Activated T-helper 1 cell treated with anti-CD3 and anti-CD28 coated beads, Interleukin-12 subunit alpha, Interleukin-12 subunit beta, Interleukin-2, Interleukin-4 antibody, amounts not matched to agents 30 ng/mL and 10 ng/mL and 1 ng/mL, durations not matched to agents 14 hours and 24 hours and 36 hours (primary cell): ENCODE measurements around the gene PPP6R2. TPM values are rescaled to one million over a fixed set of nuclear protein-coding genes. Genes with fewer than 3 reads are reported as not detected.
"Not testable (repeated sequence)": the region's sequence is repeated elsewhere in the genome, so short reads cannot be mapped to it uniquely, and the experiment has no call there.

ENCODE experiments used
- DNase-seq: peaks from one replicate; pipeline ENCODE4 v3.0.0; 2021; ENCODE audit warnings: low spot score
- H3K27ac Mint-ChIP-seq: one replicate; pipeline ENCODE4 v1.8.0; 2021; ENCODE audit warnings: mild to moderate bottlenecking, mixed read lengths
- H3K27me3 Mint-ChIP-seq: one replicate; pipeline ENCODE4 v1.8.0; 2022; ENCODE audit warnings: mild to moderate bottlenecking, moderate library complexity, mixed read lengths; ENCODE audit not compliant: insufficient read depth
- H3K36me3 Mint-ChIP-seq: one replicate; pipeline ENCODE4 v1.8.0; 2021; ENCODE audit warnings: low read depth, mixed read lengths
- H3K4me1 Mint-ChIP-seq: one replicate; pipeline ENCODE4 v1.8.0; 2021; ENCODE audit warnings: low read depth, mixed read lengths
- H3K4me3 Mint-ChIP-seq: one replicate; pipeline ENCODE4 v1.8.0; 2021; ENCODE audit warnings: mild to moderate bottlenecking, moderate library complexity, mixed read lengths
- H3K9me3 Mint-ChIP-seq: one replicate; pipeline ENCODE4 v1.8.0; 2021; ENCODE audit warnings: mixed read lengths
- intact Hi-C: fragments of 100-400 bp; cut with micrococcal nuclease; formaldehyde crosslinking; loops from one replicate; pipeline ENCODE4 v1.15.1; 2024
- total RNA-seq: library from RNA; stranded (reverse); gene quantifications from 2 replicates; pipeline ENCODE4 v1.2.3, GENCODE V29; 2022

The PPP6R2 gene
- total RNA-seq, 1 donor from 2014 or later: 46.0 TPM

- H3K36me3 Mint-ChIP-seq: peaks cover 17% of the 10 kb centered on the region
- intact Hi-C loops, H3K4me3 Mint-ChIP-seq, H3K4me1 Mint-ChIP-seq, H3K27me3 Mint-ChIP-seq, H3K9me3 Mint-ChIP-seq, DNase-seq, H3K27ac Mint-ChIP-seq: not testable (repeated sequence)
Measured at GRCh38 chr22:50408954-50409353, 65.8 kb downstream of the PPP6R2 start.

DNA sequence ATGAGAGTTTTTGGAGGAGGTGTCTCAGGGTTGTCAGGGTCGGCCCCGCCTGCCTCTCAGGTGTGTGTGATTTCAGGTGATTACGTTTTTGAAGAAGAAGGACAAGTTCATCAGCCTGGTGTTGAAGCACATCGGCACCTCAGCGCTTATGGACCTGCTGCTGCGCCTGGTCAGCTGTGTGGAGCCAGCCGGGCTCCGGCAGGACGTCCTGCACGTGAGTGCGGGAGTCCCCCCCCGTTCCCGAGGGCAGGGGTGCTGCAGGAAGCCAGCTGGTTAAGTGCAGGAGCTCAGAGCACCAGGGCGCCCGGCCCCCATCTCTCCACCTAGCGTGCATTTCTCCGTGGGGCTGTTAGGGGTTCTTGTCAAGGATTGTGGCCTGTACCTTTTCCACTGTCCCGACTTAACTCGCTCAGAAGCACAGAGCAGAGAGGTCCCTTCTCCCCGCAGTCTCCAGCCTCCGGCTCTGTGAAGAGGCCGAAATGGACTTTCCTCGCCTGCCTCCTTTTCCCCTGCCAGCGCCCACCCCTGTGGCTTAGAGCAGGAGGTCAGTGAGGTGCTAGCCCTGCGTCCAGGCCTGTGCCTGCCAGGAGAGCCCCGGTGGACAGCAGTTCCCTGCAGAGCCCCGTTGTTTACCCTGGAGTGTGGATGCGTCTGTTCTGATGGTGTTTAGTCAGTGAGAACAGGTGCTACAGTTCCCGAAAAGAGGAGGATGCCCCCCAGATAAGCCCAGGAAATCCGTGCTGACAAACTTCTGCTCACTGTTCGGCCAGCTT is 71.5 kb downstream of the PPP6R2 start:
- intact Hi-C loops: no loop called here
- no peak for DNase-seq
- Mint-ChIP-seq H3K4me3 (no peak overlapping the region), H3K4me1 (no peaks in the 10 kb centered on the region), H3K9me3 (no peaks in the 10 kb centered on the region), H3K36me3 (peaks cover 14% of the 10 kb centered on the region), H3K27ac (no peak overlapping the region), H3K27me3 (no peaks in the 10 kb centered on the region)

DNA sequence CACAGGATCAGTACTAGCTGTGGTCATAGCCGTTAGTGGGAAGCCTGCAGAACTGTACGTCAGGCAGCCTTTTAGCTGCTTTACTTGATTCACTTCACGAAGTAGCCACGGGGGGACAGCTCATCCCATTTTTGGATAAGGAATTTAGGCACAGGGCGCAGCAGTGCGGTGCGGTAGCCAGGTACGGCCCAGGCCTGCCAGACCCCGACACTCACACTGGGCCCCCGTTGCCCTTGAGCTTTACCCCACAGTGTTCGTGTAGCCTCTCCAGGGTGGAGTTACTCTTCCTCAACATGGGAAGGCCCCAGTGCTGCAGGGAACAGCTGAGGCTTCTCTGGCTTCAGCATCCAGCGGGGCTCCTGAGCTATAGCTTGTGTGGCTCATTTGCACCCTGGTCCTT is 72.3 kb downstream of the PPP6R2 start:
- DNase-seq: no peak
- Mint-ChIP-seq H3K4me3 (no peak overlapping the region), H3K36me3 (peaks cover 16% of the 10 kb centered on the region), H3K9me3 (no peaks in the 10 kb centered on the region), H3K27me3 (no peaks in the 10 kb centered on the region), H3K4me1 (no peaks in the 10 kb centered on the region), H3K27ac (no peak overlapping the region)
- intact Hi-C loops: no loop called here

DNA sequence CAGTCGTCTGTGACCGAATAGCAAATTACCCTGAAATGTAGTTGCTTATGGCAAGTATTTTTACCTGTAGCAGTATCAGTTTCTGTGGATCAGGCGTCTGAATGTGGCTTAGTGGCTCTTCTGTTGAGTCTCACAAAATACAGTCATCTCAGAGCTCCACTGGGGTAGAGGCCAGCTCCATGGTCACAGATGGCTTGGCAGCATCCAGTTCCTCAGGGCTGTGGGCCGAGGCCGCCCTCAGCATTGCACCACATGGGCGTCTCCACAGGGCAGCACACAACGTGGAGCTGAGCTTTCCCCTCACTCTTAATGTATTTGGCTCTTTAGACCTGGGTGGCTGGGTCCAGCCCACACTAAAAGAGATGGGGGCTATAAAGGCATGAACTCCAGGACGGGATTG is 73.9 kb downstream of the PPP6R2 start:
- H3K27ac Mint-ChIP-seq: no peak overlapping the region
- H3K36me3 Mint-ChIP-seq: peaks cover 19% of the 10 kb centered on the region
- no peak for DNase-seq
- H3K9me3 Mint-ChIP-seq: no peaks in the 10 kb centered on the region
- intact Hi-C loops: no loop called here
- H3K27me3 Mint-ChIP-seq: no peaks in the 10 kb centered on the region
- H3K4me1 Mint-ChIP-seq: no peaks in the 10 kb centered on the region
- no peak overlapping the region for H3K4me3 Mint-ChIP-seq

GRCh38 chr22:50417411-50418210 is 74.5 kb downstream of the PPP6R2 start:
- Mint-ChIP-seq H3K9me3 (no peaks in the 10 kb centered on the region), H3K36me3 (peaks cover 20% of the 10 kb centered on the region), H3K4me1 (no peaks in the 10 kb centered on the region), H3K27ac (no peak overlapping the region), H3K4me3 (no peak overlapping the region), H3K27me3 (no peaks in the 10 kb centered on the region)
- DNase-seq: no peak
- intact Hi-C loops: no loop called here

DNA sequence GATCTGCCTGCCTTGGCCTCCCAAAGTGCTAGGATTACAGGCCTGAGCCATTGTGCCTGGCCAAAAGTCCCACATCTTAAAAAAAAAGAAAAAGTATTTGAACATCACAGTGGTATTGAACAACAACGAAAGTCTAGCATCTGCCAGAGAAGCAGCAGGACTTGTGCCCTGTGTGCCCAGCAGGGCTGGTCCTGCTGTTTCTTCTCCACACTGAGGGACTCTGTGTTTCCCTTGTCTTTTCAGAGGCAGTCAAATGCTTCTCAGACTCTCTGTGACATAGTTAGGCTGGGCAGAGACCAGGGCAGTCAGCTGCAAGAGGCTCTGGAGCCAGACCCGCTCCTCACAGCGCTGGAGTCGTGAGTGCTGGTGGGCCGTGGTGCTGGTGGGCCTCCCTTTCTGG is 75.5 kb downstream of the PPP6R2 start:
- Mint-ChIP-seq H3K4me1 (no peaks in the 10 kb centered on the region), H3K27ac (no peak overlapping the region)
- no peak for DNase-seq

DNA sequence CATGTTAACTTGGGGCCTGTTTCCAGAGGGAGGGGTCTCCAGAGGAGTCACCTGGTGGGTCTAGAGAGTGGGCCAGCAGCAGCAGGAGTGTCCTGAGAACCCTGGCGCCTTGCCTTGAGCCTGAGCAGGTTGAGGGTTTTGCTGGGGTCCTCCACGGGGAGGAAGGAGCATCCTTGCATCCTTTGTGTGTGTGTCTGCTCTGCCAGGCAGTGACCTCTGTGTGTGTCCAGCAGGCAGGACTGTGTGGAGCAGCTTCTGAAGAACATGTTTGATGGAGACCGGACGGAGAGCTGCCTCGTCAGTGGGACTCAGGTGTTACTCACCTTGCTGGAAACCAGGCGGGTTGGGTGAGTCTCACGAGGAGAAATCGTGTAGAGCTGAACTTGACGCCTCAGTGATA is 76.0 kb downstream of the PPP6R2 start:
- H3K27ac Mint-ChIP-seq: no peak overlapping the region
- no peak for DNase-seq
- peaks cover 24% of the 10 kb centered on the region for H3K36me3 Mint-ChIP-seq
- H3K4me3 Mint-ChIP-seq: no peak overlapping the region
- intact Hi-C loops: no loop called here
- no peaks in the 10 kb centered on the region for H3K4me1 Mint-ChIP-seq
- no peaks in the 10 kb centered on the region for H3K27me3 Mint-ChIP-seq
- no peaks in the 10 kb centered on the region for H3K9me3 Mint-ChIP-seq

More for the DNA sequence above, 75.5 kb downstream of the PPP6R2 start:
- H3K4me3 Mint-ChIP-seq: no peak overlapping the region
- intact Hi-C loops: no loop called here
- H3K27me3 Mint-ChIP-seq: no peaks in the 10 kb centered on the region
- H3K9me3 Mint-ChIP-seq: no peaks in the 10 kb centered on the region
- peaks cover 22% of the 10 kb centered on the region for H3K36me3 Mint-ChIP-seq

DNA sequence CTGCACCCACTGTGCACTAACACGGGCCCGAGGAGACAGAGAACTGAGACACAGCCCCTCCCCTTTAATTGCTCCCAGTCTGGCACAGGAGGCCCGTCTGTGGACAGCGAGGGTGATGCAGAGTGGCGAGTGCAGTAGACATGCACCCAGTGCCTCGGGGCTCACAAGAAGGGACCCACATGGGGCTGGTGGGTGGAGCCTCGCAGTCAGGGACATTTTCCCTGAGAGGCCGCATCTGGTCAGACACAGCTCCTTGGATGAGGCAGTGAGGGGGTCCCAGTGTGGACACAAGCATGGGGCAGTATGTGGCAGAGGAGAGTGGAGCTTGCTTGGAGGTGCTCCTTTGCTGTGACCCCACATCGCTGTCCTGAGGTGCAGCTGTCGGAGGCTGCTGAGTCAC is 76.9 kb downstream of the PPP6R2 start:
- Mint-ChIP-seq H3K9me3 (no peaks in the 10 kb centered on the region), H3K4me1 (no peaks in the 10 kb centered on the region), H3K36me3 (peaks cover 27% of the 10 kb centered on the region), H3K27me3 (no peaks in the 10 kb centered on the region), H3K27ac (no peak overlapping the region), H3K4me3 (no peak overlapping the region)
- intact Hi-C loops: no loop called here
- no peak for DNase-seq

GRCh38 chr22:50420581-50420980 is 77.5 kb downstream of the PPP6R2 start:
- Mint-ChIP-seq H3K4me3 (no peak overlapping the region), H3K27me3 (no peaks in the 10 kb centered on the region), H3K36me3 (peaks cover 31% of the 10 kb centered on the region), H3K27ac (no peak overlapping the region), H3K4me1 (peaks cover 2% of the 10 kb centered on the region), H3K9me3 (no peaks in the 10 kb centered on the region)
- intact Hi-C loops: no loop called here
- DNase-seq: no peak

DNA sequence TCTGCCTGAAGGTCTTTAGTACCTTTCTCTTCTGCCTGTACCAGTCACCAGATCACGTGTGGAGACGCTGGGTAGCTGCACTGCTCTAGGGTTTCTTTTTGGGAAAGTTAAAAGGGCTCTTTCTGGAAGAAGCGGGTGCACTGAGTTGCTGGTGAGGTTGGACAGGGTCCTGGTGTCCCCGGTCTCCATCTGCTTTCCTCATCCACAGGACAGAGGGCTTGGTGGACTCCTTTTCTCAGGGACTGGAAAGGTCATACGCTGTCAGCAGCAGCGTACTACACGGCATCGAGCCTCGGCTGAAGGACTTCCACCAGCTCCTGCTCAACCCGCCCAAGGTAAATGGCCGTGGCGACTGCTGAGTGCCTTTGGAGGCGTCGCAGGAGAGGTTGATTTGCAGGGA is 78.9 kb downstream of the PPP6R2 start:
- no peak overlapping the region for H3K4me3 Mint-ChIP-seq
- DNase-seq: no peak
- H3K4me1 Mint-ChIP-seq: peaks cover 4% of the 10 kb centered on the region
- no peak overlapping the region for H3K27ac Mint-ChIP-seq
- H3K36me3 Mint-ChIP-seq: peaks cover 29% of the 10 kb centered on the region
- intact Hi-C loops: no loop called here
- no peaks in the 10 kb centered on the region for H3K9me3 Mint-ChIP-seq
- no peaks in the 10 kb centered on the region for H3K27me3 Mint-ChIP-seq

GRCh38 chr22:50422961-50423815 is 80.1 kb downstream of the PPP6R2 start:
- peaks cover 4% of the 10 kb centered on the region for H3K4me1 Mint-ChIP-seq
- H3K36me3 Mint-ChIP-seq: peaks cover 33% of the 10 kb centered on the region
- H3K9me3 Mint-ChIP-seq: no peaks in the 10 kb centered on the region
- no peak overlapping the region for H3K27ac Mint-ChIP-seq
- intact Hi-C loops: no loop called here
- H3K27me3 Mint-ChIP-seq: no peaks in the 10 kb centered on the region
- no peak for DNase-seq
- no peak overlapping the region for H3K4me3 Mint-ChIP-seq

- Mint-ChIP-seq H3K4me1 (peaks cover 4% of the 10 kb centered on the region), H3K9me3 (no peaks in the 10 kb centered on the region), H3K36me3 (peaks cover 36% of the 10 kb centered on the region), H3K4me3 (no peak overlapping the region), H3K27me3 (no peaks in the 10 kb centered on the region), H3K27ac (no peak overlapping the region)
- no peak for DNase-seq
- intact Hi-C loops: no loop called here
Measured at GRCh38 chr22:50423956-50424355, 80.8 kb downstream of the PPP6R2 start.
